D721Med (cell line): ENCODE results near the gene SARDH.

Experiments
- DNase-seq: peaks from one replicate; pipeline ENCODE4 v3.0.0; 2011; ENCODE audit warnings: low spot score; ENCODE audit not compliant: insufficient read length
- FAIRE-seq: peaks from 2 replicates; lab custom pipeline; 2011; peaks lifted over from hg19 to GRCh38; lab: Jason Lieb, UNC
- CTCF ChIP-seq: IDR thresholded peaks from 2 replicates; pipeline ENCODE4 v1.5.1; 2012; ENCODE audit warnings: mild to moderate bottlenecking, control low read depth; ENCODE audit not compliant: insufficient read depth; ENCODE audit errors: missing control alignments

Gene SARDH

GRCh38 chr9:133671371-133671770 is 66.8 kb downstream of the SARDH start:
- no peak for DNase-seq
- no peak for FAIRE-seq
- TF ChIP-seq CTCF, result no peak

GRCh38 chr9:133670466-133670865 is 67.7 kb downstream of the SARDH start:
- no peak for TF ChIP-seq CTCF
- no peak for FAIRE-seq
- no peak for DNase-seq

GRCh38 chr9:133669182-133669801 is 68.9 kb downstream of the SARDH start:
- FAIRE-seq (no peak), DNase-seq (no peak)
- no peak for TF ChIP-seq CTCF

GRCh38 chr9:133667759-133668450 is 70.2 kb downstream of the SARDH start:
- TF ChIP-seq CTCF, result no peak
- FAIRE-seq, result no peak
- no peak for DNase-seq

GRCh38 chr9:133666845-133667244 is 71.3 kb downstream of the SARDH start:
- no peak for FAIRE-seq

GRCh38 chr9:133666387-133666786 is 71.8 kb downstream of the SARDH start:
- DNase-seq (no peak), FAIRE-seq (no peak)
- TF ChIP-seq CTCF, result no peak

More at GRCh38 chr9:133666845-133667244, 71.3 kb downstream of the SARDH start:
- TF ChIP-seq CTCF, result no peak
- DNase-seq, result no peak

- FAIRE-seq (no peak), DNase-seq (no peak)
- TF ChIP-seq CTCF, result no peak
Measured at GRCh38 chr9:133665535-133665934, 72.6 kb downstream of the SARDH start.
